HCT116 (cell line): ENCODE measurements around the gene TRAF2. TPM values are rescaled to one million over a fixed set of nuclear protein-coding genes. Genes with fewer than 3 reads are reported as not detected.

Experiments
- ATAC-seq: fragments of 200-7000 bp; cut with Tn5 transposase; 2 replicates; pipeline ENCODE4 v1.9.1; 2020; ENCODE audit warnings: mild to moderate bottlenecking, moderate library complexity
- BruUV-seq: library from RNA; stranded (reverse); fragments of 400-500 nt; replicated peaks from 2 replicates; lab custom pipeline; 2021; lab: Mats Ljungman, UMichigan
- CTCF ChIA-PET: fragments of 300-600 bp; sonication (Branson Sonifier 250); formaldehyde crosslinking; loops from one replicate; lab custom pipeline; 2021; ENCODE audit warnings: antibody characterized with exemption; lab: Charles Lee
- POLR2A ChIA-PET: fragments of 300-600, 350-600 bp; sonication (Branson Sonifier 250); formaldehyde crosslinking; loops from one replicate; lab custom pipeline; 2021; ENCODE audit warnings: antibody characterized with exemption; lab: Charles Lee
- RAD21 ChIA-PET, 2 experiments: fragments of 300-600 bp; sonication (Branson Sonifier 250); formaldehyde crosslinking; loops; one replicate each; lab custom pipeline; 2023; ENCODE audit warnings: low total read pairs in 2 of 2; ENCODE audit not compliant: uncharacterized antibody in 2 of 2, unreplicated experiment in 2 of 2, low non-redundant PET in 1 of 2; lab: Charles Lee
- DNase-seq: peaks from one replicate; pipeline ENCODE4 v3.0.0-alpha.2; 2010; ENCODE audit warnings: low read depth, low spot score
- H2AFZ ChIP-seq: fragments of 200-600 bp; shearing (Covaris generic), sonication (generic); 2 replicates; pipeline ENCODE4 v1.6.1; 2017; ENCODE audit warnings: low read depth, mixed run types, mixed read lengths, antibody characterized with exemption, low read length; ENCODE audit not compliant: poor library complexity, severe bottlenecking
- H3K27ac ChIP-seq: 2 replicates; pipeline ENCODE4 v1.5.1; 2012; ENCODE audit warnings: low read depth, low read length
- H3K27me3 ChIP-seq: fragments of 200-600 bp; sonication (generic); 2 replicates; pipeline ENCODE4 v1.6.1; 2016; ENCODE audit warnings: mixed run types, low read length, mixed read lengths; ENCODE audit not compliant: insufficient read depth
- H3K36me3 ChIP-seq, 2 experiments: fragments of 200-500 bp in 1 of 2; fragments of 200-600 bp in 1 of 2; sonication (Bioruptor generic) in 1 of 2; sonication (generic) in 1 of 2; 2 replicates each; pipeline versions ENCODE4 v1.5.1 to v1.6.1; 2014 to 2016; ENCODE audit warnings: low read length in 2 of 2, inconsistent platforms in 1 of 2, mixed read lengths in 1 of 2, mixed run types in 1 of 2; ENCODE audit not compliant: insufficient read depth in 2 of 2, control insufficient read depth in 1 of 2
- H3K4me1 ChIP-seq, 2 experiments: fragments of 200-600 bp in 1 of 2; sonication (generic) in 1 of 2; 2 replicates each; pipeline versions ENCODE4 v1.5.1 to v1.6.1; 2012 to 2017; ENCODE audit warnings: low read length in 2 of 2, inconsistent platforms in 1 of 2, mild to moderate bottlenecking in 1 of 2, mixed read lengths in 1 of 2, mixed run types in 1 of 2, moderate library complexity in 1 of 2; ENCODE audit not compliant: insufficient read depth in 2 of 2, control insufficient read depth in 1 of 2
- H3K4me2 ChIP-seq: fragments of 200-600 bp; sonication (generic); 2 replicates; pipeline ENCODE4 v1.6.1; 2017; ENCODE audit warnings: mixed run types, low read length, mixed read lengths
- H3K4me3 ChIP-seq, 2 experiments: fragments of 200-600 bp in 1 of 2; sonication (generic) in 1 of 2; replicated peaks in 1 of 2; 2 replicates each; pipeline ENCODE4 v1.5.1; 2011 to 2016; ENCODE audit warnings: low read length in 2 of 2, control low read depth in 1 of 2, low read depth in 1 of 2, mild to moderate bottlenecking in 1 of 2, mixed read lengths in 1 of 2, mixed run types in 1 of 2
- H3K79me2 ChIP-seq: fragments of 200-600 bp; sonication (generic); 2 replicates; pipeline ENCODE4 v1.6.1; 2017; ENCODE audit warnings: mild to moderate bottlenecking, mixed run types, low read length, moderate library complexity, mixed read lengths; ENCODE audit not compliant: insufficient read depth
- H3K9ac ChIP-seq: fragments of 200-600 bp; sonication (generic); 2 replicates; pipeline ENCODE4 v1.6.1; 2016; ENCODE audit warnings: low read length, mixed read lengths
- H3K9me2 ChIP-seq: fragments of 200-600 bp; sonication (generic), shearing (Covaris generic); 2 replicates; pipeline ENCODE4 v1.6.1; 2017; ENCODE audit warnings: mixed run types, mild to moderate bottlenecking, moderate library complexity; ENCODE audit not compliant: insufficient read depth
- H3K9me3 ChIP-seq, 2 experiments: fragments of 200-500 bp in 1 of 2; fragments of 200-600 bp in 1 of 2; sonication (Bioruptor generic) in 1 of 2; sonication (generic) in 1 of 2; 2 replicates each; pipeline ENCODE4 v1.6.1; 2014 to 2017; ENCODE audit warnings: low read length in 2 of 2, mixed read lengths in 2 of 2, inconsistent platforms in 1 of 2, low read depth in 1 of 2, mild to moderate bottlenecking in 1 of 2, mixed run types in 1 of 2, moderate library complexity in 1 of 2; ENCODE audit not compliant: control insufficient read depth in 1 of 2, insufficient read depth in 1 of 2
- H4K20me1 ChIP-seq: fragments of 200-600 bp; sonication (generic), shearing (Covaris generic); 2 replicates; pipeline ENCODE4 v1.6.1; 2017; ENCODE audit warnings: mixed run types, mild to moderate bottlenecking, moderate library complexity; ENCODE audit not compliant: insufficient read depth
- ATF3 ChIP-seq: IDR thresholded peaks from 2 replicates; pipeline ENCODE4 v1.6.1; 2012
- CEBPB ChIP-seq: IDR thresholded peaks from 2 replicates; pipeline ENCODE4 v1.6.1; 2012; ENCODE audit warnings: low read depth
- EZH2 ChIP-seq: fragments of 200-600 bp; sonication (generic); IDR thresholded peaks from 2 replicates; pipeline ENCODE4 v1.6.1; 2017; ENCODE audit warnings: antibody characterized with exemption, mixed run types
- FOSL1 ChIP-seq: IDR thresholded peaks from 2 replicates; pipeline ENCODE4 v1.6.1; 2012; ENCODE audit warnings: low read depth
- JUND ChIP-seq: IDR thresholded peaks from 2 replicates; pipeline ENCODE4 v1.6.1; 2012
- POLR2AphosphoS5 ChIP-seq: IDR thresholded peaks from 2 replicates; pipeline ENCODE4 v1.6.1; 2011; ENCODE audit warnings: mild to moderate bottlenecking, low read depth, low read length, moderate library complexity
- RAD21 ChIP-seq: IDR thresholded peaks from 2 replicates; pipeline ENCODE4 v1.6.1; 2012; ENCODE audit warnings: low read depth, mild to moderate bottlenecking
- REST ChIP-seq: IDR thresholded peaks from 2 replicates; pipeline ENCODE4 v1.6.1; 2012; ENCODE audit warnings: low read depth
- SIN3A ChIP-seq: IDR thresholded peaks from 2 replicates; pipeline ENCODE4 v1.6.1; 2012; ENCODE audit warnings: low read depth
- SRF ChIP-seq: IDR thresholded peaks from 2 replicates; pipeline ENCODE4 v1.6.1; 2012; ENCODE audit warnings: low read depth
- ZBTB33 ChIP-seq: IDR thresholded peaks from 2 replicates; pipeline ENCODE4 v1.6.1; 2011; ENCODE audit warnings: mild to moderate bottlenecking, low read length, moderate library complexity; ENCODE audit not compliant: insufficient replicate concordance; ENCODE audit errors: extremely low read depth
- ZNF274 ChIP-seq: fragments of 200-500 bp; sonication (Bioruptor generic); IDR thresholded peaks from 2 replicates; pipeline ENCODE4 v1.6.1; 2014; ENCODE audit warnings: mild to moderate bottlenecking, low read depth, low read length, inconsistent platforms
- intact Hi-C: fragments of 100-400 bp; cut with micrococcal nuclease; formaldehyde crosslinking; loops from 2 replicates; pipeline ENCODE4 v1.10.0; 2022
- total RNA-seq: library from RNA; stranded (reverse); gene quantifications from one replicate; pipeline ENCODE4 v1.2.1, GENCODE V29; 2021; ENCODE audit not compliant: unreplicated experiment

The TRAF2 gene
- total RNA-seq, 1 experiment from 2014 or later, result 28.4 TPM

- ChIA-PET POLR2A (no interaction called here), CTCF (no interaction called here), RAD21 (no interaction called here)
- Histone ChIP-seq H3K4me1 (peaks cover 2 to 12% of the 10 kb centered on the region in 2 experiments; a peak in 2 of 4 replicates), H4K20me1 (no peaks in the 10 kb centered on the region), H2AFZ (no peak overlapping the region), H3K4me3 (no peak overlapping the region), H3K79me2 (no peaks in the 10 kb centered on the region), H3K9me2 (no peaks in the 10 kb centered on the region), H3K27ac (no peak overlapping the region), H3K36me3 (peaks cover 0 to 7% of the 10 kb centered on the region in 2 experiments; a peak in 1 of 4 replicates), H3K27me3 (no peaks in the 10 kb centered on the region), H3K9me3 (no peaks in the 10 kb centered on the region), H3K4me2 (no peak overlapping the region), H3K9ac (no peak overlapping the region)
- no peak for DNase-seq
- TF ChIP-seq ATF3 (no peak), JUND (no peak), RAD21 (no peak), SRF (no peak), ZNF274 (no peak), SIN3A (no peak)
- no TSS peak for BruUV-seq
- no peak for ATAC-seq
- intact Hi-C loops, result no loop called here
Observed at GRCh38 chr9:136855461-136856078, 30.7 kb upstream of the TRAF2 start.

- Histone ChIP-seq H3K36me3 (peaks cover 0 to 4% of the 10 kb centered on the region in 2 experiments; a peak in 1 of 4 replicates), H3K4me3 (no peak overlapping the region), H4K20me1 (no peaks in the 10 kb centered on the region), H3K27ac (no peak overlapping the region), H3K9me3 (no peaks in the 10 kb centered on the region), H3K27me3 (no peaks in the 10 kb centered on the region), H2AFZ (no peak overlapping the region), H3K4me1 (peaks cover 2 to 12% of the 10 kb centered on the region in 2 experiments; a peak in 2 of 4 replicates), H3K4me2 (no peak overlapping the region), H3K9me2 (no peaks in the 10 kb centered on the region), H3K9ac (no peak overlapping the region), H3K79me2 (no peaks in the 10 kb centered on the region)
- ATAC-seq (no peak), DNase-seq (no peak)
- ChIA-PET CTCF (no interaction called here), POLR2A (no interaction called here), RAD21 (no interaction called here)
- BruUV-seq, result no TSS peak
- intact Hi-C loops, result no loop called here
- TF ChIP-seq CEBPB, result no peak
- TF ChIP-seq EZH2, result no peak
- TF ChIP-seq ZNF274, result no peak
- no peak for TF ChIP-seq SIN3A
- no peak for TF ChIP-seq ZBTB33
- no peak for TF ChIP-seq REST
- TF ChIP-seq FOSL1, result no peak
- TF ChIP-seq POLR2AphosphoS5, result no peak
Observed at GRCh38 chr9:136856079-136856476, 30.2 kb upstream of the TRAF2 start.
